T-helper 2 cell treated with Interferon-gamma antibody and Interleukin-4, amounts not matched to agents 100 ng/mL and 5 ng/mL, for 36 hours (primary cell): ENCODE measurements around the gene C2CD4C. TPM values are rescaled to one million over a fixed set of nuclear protein-coding genes. Genes with fewer than 3 reads are reported as not detected.
"Not testable (repeated sequence)": the region's sequence is repeated elsewhere in the genome, so short reads cannot be mapped to it uniquely, and the experiment has no call there.

ENCODE experiments used
- intact Hi-C: fragments of 100-400 bp; cut with micrococcal nuclease; formaldehyde crosslinking; loops from one replicate; pipeline ENCODE4 v1.15.1; 2023
- total RNA-seq: library from RNA; stranded (reverse); gene quantifications from 2 replicates; pipeline ENCODE4 v1.2.3, GENCODE V29; 2022

The C2CD4C gene
- total RNA-seq, 1 donor from 2014 or later, result 0.09 TPM

GRCh38 chr19:400976-401865, 7.7 kb downstream of the C2CD4C start:
- intact Hi-C loops, result no loop called here

DNA sequence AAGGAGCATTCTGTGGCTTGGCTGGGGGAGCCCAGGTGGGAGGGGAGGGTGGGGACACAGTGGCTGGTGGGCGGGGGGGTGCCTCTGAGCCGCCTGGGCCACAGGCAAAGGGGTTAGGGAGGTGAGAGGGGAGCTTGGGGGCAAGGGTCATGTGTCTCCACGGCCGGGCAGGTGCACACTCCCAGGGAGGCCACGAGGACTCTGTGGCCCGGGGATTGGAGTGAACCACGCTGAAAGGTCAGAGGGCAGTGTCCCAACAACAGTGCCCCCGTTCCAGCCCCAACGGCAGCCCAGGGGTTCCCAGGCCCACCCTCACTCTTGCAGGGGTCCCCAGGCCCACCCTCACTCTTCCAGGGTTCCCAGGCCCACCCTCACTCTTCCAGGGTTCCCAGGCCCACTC, 9.6 kb downstream of the C2CD4C start:
- intact Hi-C loops, result no loop called here

GRCh38 chr19:398719-399118, 10.2 kb downstream of the C2CD4C start:
- intact Hi-C loops, result no loop called here

DNA sequence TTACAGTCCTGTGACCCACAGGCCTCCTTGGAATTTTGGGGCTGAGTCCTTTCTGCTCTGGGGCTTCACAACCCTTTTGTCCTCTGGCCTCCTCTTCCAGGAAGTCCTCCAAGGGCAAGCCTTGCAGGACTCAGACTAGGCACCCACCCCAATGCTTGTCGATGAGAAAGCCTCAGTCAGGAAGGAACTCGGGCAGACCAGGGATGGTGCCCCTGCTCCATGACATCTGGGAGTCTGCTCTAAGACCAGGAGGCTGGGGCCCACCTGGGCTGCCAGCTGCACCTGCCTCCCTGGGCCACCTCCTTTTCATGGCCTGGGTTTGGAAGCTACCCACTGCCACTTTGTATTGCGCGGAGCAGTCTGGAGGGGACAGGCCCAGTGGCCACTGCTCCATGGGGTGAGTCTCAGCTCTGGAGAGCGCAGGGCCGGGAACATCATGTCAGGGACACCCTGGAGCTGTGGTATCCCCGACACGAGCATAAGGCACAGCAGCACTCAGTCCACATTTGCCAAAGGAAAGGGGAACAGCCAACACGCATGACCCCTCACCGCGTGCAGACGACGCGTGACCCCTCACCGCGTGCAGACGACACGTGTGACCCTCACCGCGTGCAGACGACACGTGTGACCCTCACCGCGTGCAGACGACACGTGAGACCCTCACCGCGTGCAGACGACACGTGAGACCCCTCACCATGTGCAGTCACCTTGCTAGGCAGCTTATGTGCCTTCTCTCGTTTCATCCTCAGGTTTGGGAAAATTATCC, 10.8 kb downstream of the C2CD4C start:
- intact Hi-C loops, result no loop called here

DNA sequence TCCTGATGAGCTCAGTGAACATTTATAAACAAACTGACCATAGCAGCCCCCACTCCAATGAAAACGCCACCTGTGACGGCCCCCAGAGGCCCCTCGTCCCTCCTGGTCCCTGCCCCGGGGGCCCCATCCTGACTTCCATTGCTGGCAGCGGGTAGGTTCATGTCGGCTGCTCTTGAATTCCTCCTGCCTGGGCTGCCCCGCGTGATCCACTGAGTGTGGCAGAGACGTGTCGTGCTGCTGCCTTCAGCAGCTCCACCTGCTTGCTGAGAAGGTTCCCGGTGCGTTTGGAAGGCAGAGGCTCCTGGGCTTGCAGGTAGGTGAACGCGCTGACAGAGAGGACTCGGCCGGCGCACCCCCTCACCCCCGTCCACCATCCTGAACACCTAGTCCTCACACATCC, 11.6 kb downstream of the C2CD4C start:
- intact Hi-C loops, result no loop called here

DNA sequence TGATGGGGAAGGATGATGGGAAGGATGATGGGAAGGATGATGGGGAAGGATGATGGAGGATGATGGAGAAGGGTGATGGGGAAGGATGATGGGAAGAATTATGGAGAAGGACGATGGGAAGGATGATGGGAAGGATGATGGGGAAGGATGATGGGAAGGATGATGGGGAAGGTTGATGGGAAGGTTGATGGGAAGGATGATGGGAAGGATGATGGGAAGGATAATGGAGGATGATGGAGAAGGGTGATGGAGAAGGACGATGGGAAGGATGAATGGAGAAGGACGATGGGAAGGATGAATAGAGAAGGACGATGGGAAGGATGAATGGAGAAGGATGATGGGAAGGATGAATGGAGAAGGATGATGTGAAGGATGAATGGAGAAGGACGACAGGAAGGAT, 13.5 kb downstream of the C2CD4C start:
- intact Hi-C loops, result no loop called here

GRCh38 chr19:394857-395256, 14.1 kb downstream of the C2CD4C start:
- intact Hi-C loops, result not testable (repeated sequence)

DNA sequence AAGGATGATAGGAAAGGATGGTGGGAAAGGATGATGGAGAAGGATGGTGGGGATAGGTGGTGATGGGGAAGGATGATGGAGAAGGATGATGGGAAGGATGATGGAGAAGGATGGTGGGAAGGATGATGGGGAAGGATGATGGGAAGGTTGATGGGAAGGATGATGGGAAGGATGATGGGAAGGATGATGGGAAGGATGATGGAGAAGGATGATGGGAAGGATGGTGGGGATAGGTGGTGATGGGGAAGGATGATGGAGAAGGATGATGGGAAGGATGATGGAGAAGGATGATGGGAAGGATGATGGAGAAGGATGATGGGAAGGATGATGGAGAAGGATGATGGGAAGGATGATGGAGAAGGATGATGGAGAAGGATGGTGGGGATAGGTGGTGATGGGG, 15.4 kb downstream of the C2CD4C start:
- intact Hi-C loops, result not testable (repeated sequence)

DNA sequence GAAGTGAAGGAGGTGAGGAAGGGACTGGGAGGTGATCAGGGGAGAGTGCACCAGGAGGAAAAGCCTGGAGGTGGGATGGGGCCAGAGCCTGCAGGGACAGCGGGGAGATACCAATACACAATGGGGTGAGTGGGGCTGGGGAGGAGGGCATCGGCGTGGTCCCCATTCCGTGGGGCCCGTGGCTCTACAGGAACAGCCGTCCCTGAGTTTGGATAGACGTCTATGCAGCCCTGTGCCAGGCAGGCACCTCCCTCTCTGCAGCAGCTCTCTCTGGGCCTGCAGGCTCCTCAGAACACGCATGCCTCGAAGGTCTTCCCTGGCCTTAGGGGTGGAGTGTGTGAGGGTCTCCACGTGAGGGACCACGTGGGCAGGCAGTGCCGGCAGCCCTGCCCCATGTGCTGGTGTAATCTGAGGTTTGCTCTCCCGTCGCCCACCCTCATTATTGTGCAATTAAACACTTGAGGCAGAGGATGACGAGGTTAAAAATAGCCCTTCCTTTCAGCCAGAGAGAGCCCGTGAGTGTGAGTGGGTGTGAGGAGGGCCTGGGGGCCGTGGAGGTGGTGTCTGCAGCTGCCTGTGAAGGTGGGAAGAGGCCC, 16.5 kb downstream of the C2CD4C start:
- intact Hi-C loops, result no loop called here

DNA sequence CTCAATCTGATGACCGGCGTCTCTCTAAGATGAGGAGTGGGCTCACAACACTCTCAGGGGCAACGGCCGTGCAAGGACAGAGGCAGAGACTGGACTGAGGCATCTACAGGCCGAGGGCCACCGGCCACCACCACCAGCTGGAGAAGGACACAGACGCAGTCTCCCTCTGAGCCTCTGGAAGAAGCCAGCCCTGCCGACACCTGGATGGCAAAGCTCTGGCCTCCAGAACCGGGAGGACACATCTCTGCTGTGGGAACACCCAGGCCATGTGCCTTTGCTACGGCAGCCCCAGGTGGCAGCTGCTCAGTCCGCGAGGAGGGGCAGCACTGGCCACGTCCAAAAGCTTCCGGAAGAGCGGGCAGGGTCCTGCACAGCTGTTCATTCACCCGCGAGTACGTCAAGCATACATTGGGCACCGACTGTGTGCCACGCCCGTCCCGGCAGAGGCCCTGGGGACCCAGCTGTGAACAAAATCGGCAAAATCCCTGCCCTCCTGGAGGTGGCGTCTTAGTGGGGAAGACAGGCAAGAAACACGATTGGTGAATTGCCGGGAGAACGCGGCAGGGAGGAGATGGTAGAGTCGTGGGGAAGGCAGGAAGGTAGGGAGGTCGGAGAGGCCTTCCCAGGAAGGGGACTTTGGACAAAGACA, 17.1 kb downstream of the C2CD4C start:
- intact Hi-C loops, result no loop called here

- intact Hi-C loops, result no loop called here
Observed at GRCh38 chr19:391207-391557, 17.8 kb downstream of the C2CD4C start.

GRCh38 chr19:390386-391206, 18.4 kb downstream of the C2CD4C start:
- intact Hi-C loops, result no loop called here

DNA sequence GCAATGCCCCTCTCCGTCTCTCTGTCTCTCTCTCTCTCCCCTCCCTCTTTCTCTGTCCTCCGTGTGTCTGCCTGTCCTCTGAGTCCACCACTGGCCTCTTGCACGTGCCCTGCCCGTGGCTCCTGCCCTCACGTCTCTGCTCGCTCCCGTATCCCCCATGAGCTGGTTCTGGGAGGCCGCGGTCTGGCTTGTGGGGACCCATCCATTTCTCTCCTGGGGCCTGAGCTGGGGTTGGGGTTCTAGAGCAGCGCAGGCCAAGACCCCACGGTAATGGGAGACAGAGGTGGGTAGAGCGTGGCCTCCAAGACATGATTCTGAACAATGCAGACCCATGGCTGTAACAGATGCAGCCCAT, 19.0 kb downstream of the C2CD4C start:
- intact Hi-C loops, result no loop called here

DNA sequence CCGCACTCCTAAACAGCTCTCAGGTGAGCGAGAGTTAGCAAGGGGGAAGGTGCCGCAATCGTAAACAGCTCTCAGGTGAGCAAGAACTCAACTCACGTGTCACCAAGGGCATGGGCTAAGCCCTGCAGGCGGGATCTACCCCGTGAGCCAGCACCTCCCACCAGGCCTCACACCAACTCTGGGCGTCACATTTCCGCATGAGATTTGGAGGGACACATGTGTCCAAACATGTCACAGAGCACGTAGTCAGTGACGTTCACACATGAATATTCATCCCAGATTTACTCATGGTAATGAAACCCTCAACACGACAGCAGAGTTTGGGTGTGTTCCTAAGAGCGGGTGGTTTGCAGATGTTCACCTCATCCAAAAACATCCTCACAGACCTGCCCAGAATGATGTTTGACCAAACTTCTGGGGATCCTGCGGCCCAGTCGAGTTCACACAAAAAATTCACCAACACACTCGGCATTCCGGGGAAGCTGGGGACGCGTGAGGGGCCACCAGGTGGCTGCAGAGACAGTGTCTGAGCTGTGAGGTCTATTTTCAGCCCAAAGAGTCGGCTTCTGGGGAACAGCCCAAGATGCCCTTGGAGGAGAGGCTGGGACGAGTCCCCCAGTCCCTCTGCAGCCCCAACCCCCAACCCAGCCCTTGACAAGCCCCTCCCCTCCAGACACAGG, 19.6 kb downstream of the C2CD4C start:
- intact Hi-C loops, result no loop called here

GRCh38 chr19:388691-389090, 20.3 kb downstream of the C2CD4C start:
- intact Hi-C loops, result no loop called here

DNA sequence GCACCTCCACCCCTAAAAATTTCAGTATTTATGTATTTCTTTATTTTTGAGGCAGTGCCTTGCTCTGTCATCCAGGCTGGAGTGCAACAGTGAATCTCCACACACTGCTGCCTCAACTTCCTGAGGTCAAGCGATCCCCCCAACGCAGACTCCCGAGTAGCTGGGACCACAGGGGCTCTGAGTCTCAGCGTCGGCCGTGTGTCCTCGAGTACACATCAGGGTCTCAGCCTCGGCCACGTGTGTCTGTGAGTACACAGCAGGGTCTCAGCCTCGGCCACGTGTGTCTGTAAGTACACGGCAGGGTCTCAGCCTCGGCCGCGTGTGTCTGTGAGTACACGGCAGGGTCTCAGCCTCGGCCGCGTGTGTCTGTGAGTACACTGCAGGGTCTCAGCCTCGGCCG, 21.2 kb downstream of the C2CD4C start:
- intact Hi-C loops, result no loop called here

- intact Hi-C loops, result not testable (repeated sequence)
Observed at GRCh38 chr19:386632-387301, 22.2 kb downstream of the C2CD4C start.

GRCh38 chr19:386189-386588, 22.8 kb downstream of the C2CD4C start:
- intact Hi-C loops, result not testable (repeated sequence)

DNA sequence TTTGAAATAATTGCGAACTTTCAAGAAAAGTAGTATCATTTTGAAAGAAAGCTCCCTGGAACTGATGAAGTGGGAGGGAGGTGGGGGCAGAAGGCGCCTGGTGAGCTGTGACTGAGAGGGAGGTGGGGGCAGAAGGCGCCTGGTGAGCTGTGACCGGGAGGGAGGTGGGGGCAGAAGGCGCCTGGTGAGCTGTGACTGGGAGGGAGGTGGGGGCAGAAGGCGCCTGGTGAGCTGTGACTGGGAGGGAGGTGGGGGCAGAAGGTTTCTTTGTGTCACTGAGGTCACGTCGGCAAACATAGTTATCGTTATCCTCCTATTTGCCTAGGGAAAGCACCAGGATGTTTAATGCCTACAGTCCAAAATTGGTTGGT, 24.2 kb downstream of the C2CD4C start:
- intact Hi-C loops, result no loop called here
